DOHH2 (cell line): ENCODE measurements around the gene RCAN2.

Source experiments
- CTCF ChIP-seq: fragments of 200-600 bp; sonication (generic); IDR thresholded peaks from one replicate; pipeline ENCODE4 v1.5.1; 2014; ENCODE audit warnings: antibody characterized with exemption, mild to moderate bottlenecking, low read depth, low read length; ENCODE audit not compliant: poor library complexity, severe bottlenecking
- EZH2phosphoT487 ChIP-seq: fragments of 200-600 bp; sonication (generic); IDR thresholded peaks from 2 replicates; pipeline ENCODE4 v1.6.1; 2017; ENCODE audit warnings: borderline replicate concordance, mild to moderate bottlenecking, antibody characterized with exemption, low read length, moderate library complexity, mixed read lengths

DNA sequence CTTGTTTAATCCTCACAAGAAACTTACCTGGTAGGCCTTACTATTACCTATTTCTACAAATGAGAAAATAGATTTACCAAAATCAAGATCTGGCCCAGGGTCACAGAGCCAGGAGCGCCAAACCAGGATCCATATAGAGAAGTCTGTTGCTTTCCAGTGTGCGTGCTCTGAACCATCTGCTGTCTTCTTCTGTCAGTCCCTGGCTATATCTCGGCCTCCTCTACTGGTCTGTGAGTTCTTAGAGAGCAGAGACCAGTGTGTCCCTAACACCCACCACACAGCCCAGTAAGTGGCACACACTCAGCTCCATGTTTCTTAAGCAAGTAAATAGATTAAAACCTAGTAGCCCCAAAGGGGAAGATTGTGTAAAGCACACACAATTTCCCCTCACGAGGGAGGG lies 301.5 kb downstream of the RCAN2 start:
- no peak for TF ChIP-seq CTCF
- TF ChIP-seq EZH2phosphoT487: no peak
